CD4-positive, alpha-beta T cell (primary cell): ENCODE results near the gene DRD3. TPM values are rescaled to one million over a fixed set of nuclear protein-coding genes. Genes with fewer than 3 reads are reported as not detected.

Source experiments
- ATAC-seq: fragments of 200-7000 bp; cut with Tn5 transposase; one replicate; pipeline ENCODE4 v1.10.0; 2022; ENCODE audit warnings: mild to moderate bottlenecking; ENCODE audit not compliant: poor library complexity
- CTCF ChIA-PET: fragments of 350-600 bp; sonication (Branson Sonifier 250); formaldehyde crosslinking; loops from one replicate; lab custom pipeline; 2021; ENCODE audit warnings: antibody characterized with exemption, inconsistent platforms; lab: Charles Lee
- POLR2A ChIA-PET: fragments of 350-600 bp; sonication (Branson Sonifier 250); formaldehyde crosslinking; loops from one replicate; lab custom pipeline; 2021; ENCODE audit warnings: antibody characterized with exemption, inconsistent platforms; lab: Charles Lee
- DNase-seq, 14 experiments: peaks; one replicate each; pipeline ENCODE4 v3.0.0-alpha.2; 2013 to 2020; ENCODE audit warnings: mixed read lengths in 2 of 14
- H3K27ac ChIP-seq, 2 donors: one replicate each; pipeline versions ENCODE4 v1.5.1 to v1.7.0; 2013; ENCODE audit warnings: low read length in 2 of 2, low read depth in 1 of 2, mild to moderate bottlenecking in 1 of 2
- H3K27me3 ChIP-seq, 2 experiments: 1 replicate in 1 of 2; 2 replicates in 1 of 2; pipeline versions ENCODE4 v1.6.1 to v1.7.0; 2013; ENCODE audit warnings: low read length in 2 of 2, control low read depth in 1 of 2, mild to moderate bottlenecking in 1 of 2, moderate library complexity in 1 of 2; ENCODE audit not compliant: insufficient read depth in 2 of 2, control insufficient read depth in 1 of 2
- H3K36me3 ChIP-seq: one replicate; pipeline ENCODE4 v1.6.1; 2013; ENCODE audit warnings: low read length, control low read depth; ENCODE audit not compliant: insufficient read depth
- H3K4me1 ChIP-seq: one replicate; pipeline ENCODE4 v1.6.1; 2013; ENCODE audit warnings: low read length, control low read depth; ENCODE audit not compliant: insufficient read depth
- H3K4me3 ChIP-seq: one replicate; pipeline ENCODE4 v1.5.1; 2013; ENCODE audit warnings: mild to moderate bottlenecking, low read length, moderate library complexity
- H3K9me3 ChIP-seq, 2 experiments: 1 replicate in 1 of 2; 2 replicates in 1 of 2; pipeline versions ENCODE4 v1.6.1 to v1.7.0; 2013; ENCODE audit warnings: low read length in 2 of 2, mild to moderate bottlenecking in 2 of 2, control low read depth in 1 of 2, moderate library complexity in 1 of 2; ENCODE audit not compliant: control insufficient read depth in 1 of 2, insufficient read depth in 1 of 2
- H3K27ac Mint-ChIP-seq: one replicate; pipeline ENCODE4 v1.8.0; 2020; ENCODE audit warnings: mixed read lengths
- H3K27me3 Mint-ChIP-seq: one replicate; pipeline ENCODE4 v1.8.0; 2021; ENCODE audit warnings: mixed read lengths
- H3K36me3 Mint-ChIP-seq: one replicate; pipeline ENCODE4 v1.8.0; 2021; ENCODE audit warnings: low read depth, mixed read lengths
- H3K4me1 Mint-ChIP-seq: one replicate; pipeline ENCODE4 v1.8.0; 2021; ENCODE audit warnings: low read depth, mixed read lengths
- H3K4me3 Mint-ChIP-seq: one replicate; pipeline ENCODE4 v1.8.0; 2020; ENCODE audit warnings: mild to moderate bottlenecking, mixed read lengths
- H3K9me3 Mint-ChIP-seq: one replicate; pipeline ENCODE4 v1.8.0; 2020; ENCODE audit warnings: mixed read lengths
- CTCF ChIP-seq: fragments of 200-600 bp; IDR thresholded peaks from one replicate; pipeline ENCODE4 v1.8.0; 2022; ENCODE audit warnings: antibody characterized with exemption, mild to moderate bottlenecking
- intact Hi-C, 2 experiments: fragments of 100-400 bp; cut with DNase I in 1 of 2; cut with micrococcal nuclease in 1 of 2; formaldehyde crosslinking; loops; one replicate each; pipeline versions ENCODE4 v1.15.1 to v1.9.0; 2023 to 2025; cut with DNase I, micrococcal nuclease
- total RNA-seq, 174 experiments: library from RNA in 2 of 174; stranded (reverse) in 2 of 174; gene quantifications; one replicate each; pipeline ENCODE4 v1.2.3 and lab custom pipeline; 2021 to 2026

DRD3 gene
- total RNA-seq, 2 experiments from 2014 or later = not detected

GRCh38 chr3:114104414-114104813, 74.4 kb downstream of the DRD3 start:
- POLR2A ChIA-PET = no interaction called here
- DNase-seq = no peak
- Mint-ChIP-seq H3K4me3 (no peak overlapping the region), H3K9me3 (no peaks in the 10 kb centered on the region), H3K27me3 (peaks cover 10% of the 10 kb centered on the region), H3K27ac (no peak overlapping the region), H3K36me3 (no peaks in the 10 kb centered on the region), H3K4me1 (no peaks in the 10 kb centered on the region)
- TF ChIP-seq CTCF = no peak
- Histone ChIP-seq H3K4me3 (no peak overlapping the region), H3K36me3 (no peaks in the 10 kb centered on the region), H3K27me3 (no peaks in the 10 kb centered on the region), H3K27ac (no peak overlapping the region), H3K4me1 (no peaks in the 10 kb centered on the region), H3K9me3 (no peaks in the 10 kb centered on the region)
- no peak for ATAC-seq
- intact Hi-C loops = no loop called here
- CTCF ChIA-PET = no interaction called here

GRCh38 chr3:114103858-114104257, 75.0 kb downstream of the DRD3 start:
- Mint-ChIP-seq H3K36me3 (no peaks in the 10 kb centered on the region), H3K9me3 (no peaks in the 10 kb centered on the region), H3K4me3 (no peak overlapping the region), H3K27me3 (peaks cover 10% of the 10 kb centered on the region), H3K4me1 (no peaks in the 10 kb centered on the region), H3K27ac (no peak overlapping the region)
- H3K9me3 ChIP-seq = no peaks in the 10 kb centered on the region
- intact Hi-C loops = no loop called here
- CTCF ChIA-PET = no interaction called here
- H3K36me3 ChIP-seq = no peaks in the 10 kb centered on the region
- POLR2A ChIA-PET = no interaction called here
- no peak for DNase-seq
- no peak for ATAC-seq
- H3K4me1 ChIP-seq = no peaks in the 10 kb centered on the region
- no peak overlapping the region for H3K27ac ChIP-seq
- no peak overlapping the region for H3K4me3 ChIP-seq
- H3K27me3 ChIP-seq = no peaks in the 10 kb centered on the region
- TF ChIP-seq CTCF = no peak

GRCh38 chr3:114103181-114103580, 75.7 kb downstream of the DRD3 start:
- ChIA-PET POLR2A (no interaction called here), CTCF (no interaction called here)
- Mint-ChIP-seq H3K27ac (no peak overlapping the region), H3K9me3 (no peaks in the 10 kb centered on the region), H3K4me3 (no peak overlapping the region), H3K27me3 (peaks cover 10% of the 10 kb centered on the region), H3K36me3 (no peaks in the 10 kb centered on the region), H3K4me1 (no peaks in the 10 kb centered on the region)
- Histone ChIP-seq H3K27me3 (no peaks in the 10 kb centered on the region), H3K27ac (no peak overlapping the region), H3K9me3 (no peaks in the 10 kb centered on the region), H3K36me3 (no peaks in the 10 kb centered on the region), H3K4me3 (no peak overlapping the region), H3K4me1 (no peaks in the 10 kb centered on the region)
- DNase-seq (no peak), ATAC-seq (no peak)
- intact Hi-C loops = no loop called here
- no peak for TF ChIP-seq CTCF
